ENCODE measurements around the gene OR6C6.

Gene OR6C6

GRCh38 chr12:55320201-55320600 lies 23.8 kb upstream of the OR6C6 start:
- TF ChIP-seq POLR2AphosphoS5 (IDR thresholded peaks at IDR 0.05; ENCODE audit: low read depth) (no peak), CTCF (IDR thresholded peaks at IDR 0.05; ENCODE audit: insufficient read depth, low read length) (no peak), SPI1 (IDR thresholded peaks at IDR 0.05; ENCODE audit: borderline replicate concordance, low read depth) (no peak), GABPA (IDR thresholded peaks at IDR 0.05; ENCODE audit: low read depth) (no peak)
- TF ChIP-seq, protein P1, sequence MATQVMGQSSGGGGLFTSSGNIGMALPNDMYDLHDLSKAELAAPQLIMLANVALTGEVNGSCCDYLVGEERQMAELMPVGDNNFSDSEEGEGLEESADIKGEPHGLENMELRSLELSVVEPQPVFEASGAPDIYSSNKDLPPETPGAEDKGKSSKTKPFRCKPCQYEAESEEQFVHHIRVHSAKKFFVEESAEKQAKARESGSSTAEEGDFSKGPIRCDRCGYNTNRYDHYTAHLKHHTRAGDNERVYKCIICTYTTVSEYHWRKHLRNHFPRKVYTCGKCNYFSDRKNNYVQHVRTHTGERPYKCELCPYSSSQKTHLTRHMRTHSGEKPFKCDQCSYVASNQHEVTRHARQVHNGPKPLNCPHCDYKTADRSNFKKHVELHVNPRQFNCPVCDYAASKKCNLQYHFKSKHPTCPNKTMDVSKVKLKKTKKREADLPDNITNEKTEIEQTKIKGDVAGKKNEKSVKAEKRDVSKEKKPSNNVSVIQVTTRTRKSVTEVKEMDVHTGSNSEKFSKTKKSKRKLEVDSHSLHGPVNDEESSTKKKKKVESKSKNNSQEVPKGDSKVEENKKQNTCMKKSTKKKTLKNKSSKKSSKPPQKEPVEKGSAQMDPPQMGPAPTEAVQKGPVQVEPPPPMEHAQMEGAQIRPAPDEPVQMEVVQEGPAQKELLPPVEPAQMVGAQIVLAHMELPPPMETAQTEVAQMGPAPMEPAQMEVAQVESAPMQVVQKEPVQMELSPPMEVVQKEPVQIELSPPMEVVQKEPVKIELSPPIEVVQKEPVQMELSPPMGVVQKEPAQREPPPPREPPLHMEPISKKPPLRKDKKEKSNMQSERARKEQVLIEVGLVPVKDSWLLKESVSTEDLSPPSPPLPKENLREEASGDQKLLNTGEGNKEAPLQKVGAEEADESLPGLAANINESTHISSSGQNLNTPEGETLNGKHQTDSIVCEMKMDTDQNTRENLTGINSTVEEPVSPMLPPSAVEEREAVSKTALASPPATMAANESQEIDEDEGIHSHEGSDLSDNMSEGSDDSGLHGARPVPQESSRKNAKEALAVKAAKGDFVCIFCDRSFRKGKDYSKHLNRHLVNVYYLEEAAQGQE (IDR thresholded peaks at IDR 0.05; ENCODE audit: insufficient replicate concordance, low read depth): no peak
- DNase-seq (ENCODE audit: low read depth in 1 of 2, low spot score in 1 of 2): no peak
- no peak overlapping the region for H3K4me3 ChIP-seq (replicated peaks; ENCODE audit: insufficient read depth, low read length)
- H3K27me3 ChIP-seq (ENCODE audit: insufficient read depth, poor library complexity, severe bottlenecking): no peaks in the 10 kb centered on the region
- no peak overlapping the region for H3K27ac ChIP-seq (replicated peaks)

DNA sequence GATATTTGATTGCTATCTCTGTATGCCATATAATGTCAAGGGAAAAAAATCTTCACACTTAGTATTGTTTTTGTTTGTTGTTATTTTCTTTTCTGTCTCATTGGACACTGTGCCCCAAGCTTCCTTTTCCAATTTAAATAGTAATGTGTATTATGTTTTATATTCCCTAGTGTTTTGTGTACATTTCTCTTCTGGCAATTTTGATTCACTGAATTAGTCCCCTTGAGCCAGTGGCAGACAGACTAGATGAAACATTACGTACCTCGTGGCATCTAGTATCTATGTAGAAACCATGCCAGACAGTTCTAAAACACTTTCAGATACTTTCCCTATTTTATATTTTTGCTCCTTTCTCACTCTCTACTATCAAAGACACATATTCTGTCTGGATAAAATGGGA lies 17.7 kb upstream of the OR6C6 start, which contains the start of gene OR6C1:
OR6C1 (plus strand) TSS at position 301 of the 400 bp plus-strand sequence. CDS start 6,257 bp downstream, outside the sequence.
- Histone ChIP-seq H3K27ac (replicated peaks) (no peak within 1 kb of the TSS), H3K27me3 (ENCODE audit: insufficient read depth, poor library complexity, severe bottlenecking) (no peaks in the 10 kb centered on the region), H3K4me3 (replicated peaks; ENCODE audit: insufficient read depth, low read length) (no peak within 1 kb of the TSS)
- no peak for DNase-seq (ENCODE audit: low read depth in 1 of 2, low spot score in 1 of 2)
- TF ChIP-seq, protein P1 (IDR thresholded peaks at IDR 0.05; ENCODE audit: insufficient replicate concordance, low read depth): no peak
- TF ChIP-seq CTCF (IDR thresholded peaks at IDR 0.05; ENCODE audit: insufficient read depth, low read length) (no peak), SPI1 (IDR thresholded peaks at IDR 0.05; ENCODE audit: borderline replicate concordance, low read depth) (no peak), GABPA (IDR thresholded peaks at IDR 0.05; ENCODE audit: low read depth) (no peak), POLR2AphosphoS5 (IDR thresholded peaks at IDR 0.05; ENCODE audit: low read depth) (no peak)

DNA sequence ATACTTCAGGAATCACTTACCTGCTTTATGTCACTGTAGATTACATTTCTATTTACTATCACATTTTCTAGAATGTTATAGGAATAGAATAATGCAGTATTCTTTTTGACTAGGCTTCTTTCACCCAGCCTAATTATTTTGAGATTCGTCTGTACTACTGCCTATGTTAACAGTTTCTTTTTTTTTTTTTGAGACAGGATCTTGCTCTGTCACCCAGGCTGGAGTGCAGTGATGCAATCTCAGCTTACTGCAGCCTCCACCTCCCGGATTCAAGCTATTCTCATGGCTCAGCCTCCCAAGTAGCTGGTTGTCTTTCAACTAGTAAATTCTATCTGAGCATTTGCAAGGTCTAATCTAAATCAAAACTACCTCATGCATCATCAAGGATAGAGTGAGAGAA lies 6.4 kb downstream of the OR6C6 start:
- TF ChIP-seq GABPA (IDR thresholded peaks at IDR 0.05; ENCODE audit: low read depth): no peak
- Histone ChIP-seq H3K27me3 (ENCODE audit: insufficient read depth, poor library complexity, severe bottlenecking) (no peaks in the 10 kb centered on the region), H3K27ac (replicated peaks) (no peak overlapping the region), H3K4me3 (replicated peaks; ENCODE audit: insufficient read depth, low read length) (no peak overlapping the region)
- no peak for DNase-seq (ENCODE audit: low read depth in 1 of 2, low spot score in 1 of 2)

DNA sequence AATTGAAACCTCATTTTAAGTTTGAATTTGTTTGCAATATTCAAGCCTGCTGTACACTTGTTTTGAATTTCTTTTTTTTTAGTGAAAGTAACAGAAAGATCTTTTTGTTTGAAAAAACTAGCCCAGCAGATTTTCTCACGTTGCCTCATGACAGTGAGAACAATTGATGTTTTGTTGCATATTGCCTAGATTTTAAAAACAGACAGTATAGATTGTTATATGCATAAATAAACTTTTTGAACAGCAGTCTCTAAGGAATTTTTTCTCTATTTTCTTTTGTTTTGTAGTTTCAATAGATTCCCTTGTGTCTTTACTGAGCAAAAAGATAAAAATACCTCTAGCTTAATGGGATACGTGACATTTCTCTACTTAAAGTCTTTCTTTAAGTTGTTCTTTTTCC lies 15.4 kb downstream of the OR6C6 start:
- Histone ChIP-seq H3K27me3 (ENCODE audit: insufficient read depth, poor library complexity, severe bottlenecking) (no peaks in the 10 kb centered on the region), H3K27ac (replicated peaks) (no peak overlapping the region), H3K4me3 (replicated peaks; ENCODE audit: insufficient read depth, low read length) (no peak overlapping the region)
- no peak for DNase-seq (ENCODE audit: low read depth in 1 of 2, low spot score in 1 of 2)
- TF ChIP-seq POLR2AphosphoS5 (IDR thresholded peaks at IDR 0.05; ENCODE audit: low read depth) (no peak), SPI1 (IDR thresholded peaks at IDR 0.05; ENCODE audit: borderline replicate concordance, low read depth) (no peak), CTCF (IDR thresholded peaks at IDR 0.05; ENCODE audit: insufficient read depth, low read length) (no peak)
- TF ChIP-seq, protein P1 (IDR thresholded peaks at IDR 0.05; ENCODE audit: insufficient replicate concordance, low read depth): no peak
